ENCODE results near the gene NDUFC2.

DNA sequence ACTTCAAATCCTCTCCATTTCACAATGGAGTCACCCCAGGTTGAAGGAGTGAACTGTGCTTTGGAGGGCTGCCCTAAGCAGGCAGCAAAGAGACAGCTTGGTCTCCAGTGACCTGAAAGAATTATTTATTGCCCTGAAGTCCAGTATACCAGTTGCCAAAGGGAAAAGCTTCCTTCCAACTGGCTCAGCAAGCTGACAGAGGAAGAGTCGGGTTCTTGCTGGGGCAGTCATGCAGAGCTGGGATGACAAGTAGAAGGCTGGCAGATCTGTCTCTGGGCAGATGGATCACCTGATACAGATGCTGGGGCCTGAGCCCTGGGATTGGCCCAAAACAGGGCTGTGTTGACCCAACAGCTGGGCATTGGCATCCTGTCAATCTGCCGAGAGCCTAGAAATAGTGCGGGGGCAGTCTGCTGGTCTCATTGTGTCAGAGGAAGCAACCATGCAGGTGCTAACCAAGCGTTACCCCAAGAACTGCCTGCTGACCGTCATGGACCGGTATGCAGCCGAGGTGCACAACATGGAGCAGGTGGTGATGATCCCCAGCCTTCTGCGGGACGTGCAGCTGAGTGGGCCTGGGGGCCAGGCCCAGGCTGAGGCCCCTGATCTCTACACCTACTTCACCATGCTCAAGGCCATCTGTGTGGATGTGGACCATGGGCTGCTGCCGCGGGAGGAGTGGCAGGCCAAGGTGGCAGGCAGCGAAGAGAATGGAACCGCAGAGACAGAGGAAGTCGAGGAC lies 16.1 kb downstream of the NDUFC2 start, which contains the start of gene THRSP:
- TF ChIP-seq POLR2A (IDR thresholded peaks at IDR 0.05), result no peak
- TF ChIP-seq, protein P1, sequence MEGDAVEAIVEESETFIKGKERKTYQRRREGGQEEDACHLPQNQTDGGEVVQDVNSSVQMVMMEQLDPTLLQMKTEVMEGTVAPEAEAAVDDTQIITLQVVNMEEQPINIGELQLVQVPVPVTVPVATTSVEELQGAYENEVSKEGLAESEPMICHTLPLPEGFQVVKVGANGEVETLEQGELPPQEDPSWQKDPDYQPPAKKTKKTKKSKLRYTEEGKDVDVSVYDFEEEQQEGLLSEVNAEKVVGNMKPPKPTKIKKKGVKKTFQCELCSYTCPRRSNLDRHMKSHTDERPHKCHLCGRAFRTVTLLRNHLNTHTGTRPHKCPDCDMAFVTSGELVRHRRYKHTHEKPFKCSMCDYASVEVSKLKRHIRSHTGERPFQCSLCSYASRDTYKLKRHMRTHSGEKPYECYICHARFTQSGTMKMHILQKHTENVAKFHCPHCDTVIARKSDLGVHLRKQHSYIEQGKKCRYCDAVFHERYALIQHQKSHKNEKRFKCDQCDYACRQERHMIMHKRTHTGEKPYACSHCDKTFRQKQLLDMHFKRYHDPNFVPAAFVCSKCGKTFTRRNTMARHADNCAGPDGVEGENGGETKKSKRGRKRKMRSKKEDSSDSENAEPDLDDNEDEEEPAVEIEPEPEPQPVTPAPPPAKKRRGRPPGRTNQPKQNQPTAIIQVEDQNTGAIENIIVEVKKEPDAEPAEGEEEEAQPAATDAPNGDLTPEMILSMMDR (IDR thresholded peaks at IDR 0.05), result no peak
